Measurements from ENCODE around the gene SPG11. TPM values are rescaled to one million over a fixed set of nuclear protein-coding genes. Genes with fewer than 3 reads are reported as not detected.

Gene SPG11
- total and polyA plus RNA-seq, 10 of the 15 experiments (the other 5 are each of a cell fraction or from before 2014, with no cell fraction given) = 22.1 to 85.1 (median 47.2) TPM

- 0 out of 2 replicates have a peak, but pooled peaks have one; percentile 21 for TF ChIP-seq CREM (IDR thresholded peaks at IDR 0.05; ENCODE audit: low read depth)
- TF ChIP-seq RUNX3 (IDR thresholded peaks at IDR 0.05; ENCODE audit: low read length) = peak; percentile 48; the same call in 1 of the 2 replicates
- TF ChIP-seq IKZF2 (IDR thresholded peaks at IDR 0.05) = peak in 1 of 2 experiments; percentile 23; a peak in 2 of 4 replicates
- TF ChIP-seq NBN (IDR thresholded peaks at IDR 0.05) = peak; percentile 59; the same call in 1 of the 2 replicates
- TF ChIP-seq DPF2 (IDR thresholded peaks at IDR 0.05) = 0 out of 2 replicates have a peak, but pooled peaks have one; percentile 13
Measured at GRCh38 chr15:44682809-44683682, 19.6 kb upstream of the SPG11 start (continued).

GRCh38 chr15:44682211-44682610, 18.7 kb upstream of the SPG11 start:
- Histone ChIP-seq H3K79me2 (ENCODE audit: control insufficient read depth, insufficient read depth, low read length) (no peaks in the 10 kb centered on the region; the same call in 1 of the 2 replicates), H3K9ac (ENCODE audit: control insufficient read depth, insufficient read depth, low read length) (no peak overlapping the region), H3K9me3 (replicated peaks; ENCODE audit: control insufficient read depth, insufficient read depth, low read length) (no peaks in the 10 kb centered on the region), H3K4me3 (no peak overlapping the region), H3K4me2 (ENCODE audit: control insufficient read depth, insufficient read depth) (no peak overlapping the region), H3K4me1 (ENCODE audit: control insufficient read depth, insufficient read depth, low read length) (peaks cover 28% of the 10 kb centered on the region), H3K36me3 (ENCODE audit: control insufficient read depth in 2 of 2, insufficient read depth in 2 of 2, low read length in 1 of 2) (no peaks in the 10 kb centered on the region), H4K20me1 (ENCODE audit: control insufficient read depth, insufficient read depth) (no peaks in the 10 kb centered on the region), H2AFZ (ENCODE audit: control insufficient read depth, low read depth, low read length) (no peak overlapping the region), H3K27me3 (replicated peaks in 1 of 2; ENCODE audit: control insufficient read depth in 2 of 2, insufficient read depth in 2 of 2, low read length in 1 of 2) (no peaks in the 10 kb centered on the region), H3K27ac (ENCODE audit: control insufficient read depth, insufficient read depth) (no peak overlapping the region)
- 25% methylated on average over 2 of the region's 2 CpGs for WGBS (ENCODE audit: insufficient coverage, insufficient replicate concordance, low lambda C conversion rate, missing lambda C conversion rate)
- ChIA-PET CTCF (interaction anchor here (1.3 to 5.1 kb wide), 7 partner anchors 9 to 137 kb away, joined by 3 to 60 read pairs (median 5); partner anchors contain the start of genes B2M, PATL2 and SPG11), RAD21 (ENCODE audit: unreplicated experiment) (interaction anchor here (1.4 to 4.7 kb wide), 6 partner anchors 10 to 55 kb away, joined by 3 to 69 read pairs (median 16); partner anchors contain the start of genes B2M, PATL2, SPG11 and TRIM69), POLR2A (interaction anchor here (0.6 to 5.9 kb wide), 8 partner anchors 10 to 136 kb away, joined by 3 to 60 read pairs (median 8); partner anchors contain the start of genes B2M, PATL2 and SPG11), SMC1A (ENCODE audit: uncharacterized antibody, unreplicated experiment) (interaction anchor here (1.2 to 5.0 kb wide), 8 partner anchors 10 to 55 kb away, joined by 3 to 73 read pairs (median 12); partner anchors contain the start of genes B2M, PATL2, SPG11 and TRIM69)
- in situ Hi-C loops (cut with MboI) (no loop called here), intact Hi-C loops (cut with micrococcal nuclease; ENCODE audit: unreplicated experiment) (loop anchor here (2.0 kb wide), 1 partner anchor 17 kb away; no protein-coding TSS in a partner anchor)
- TF ChIP-seq GATAD2B (conservative IDR thresholded peaks at IDR 0.05; ENCODE audit: low read depth) = no peak
- TF ChIP-seq ZNF687 (IDR thresholded peaks at IDR 0.05) = no peak
- TF ChIP-seq HDAC2 (IDR thresholded peaks at IDR 0.05) = no peak
- no peak for TF ChIP-seq TCF12 (IDR thresholded peaks at IDR 0.05; ENCODE audit: low read depth, low read length)
- TF ChIP-seq CBX5 (IDR thresholded peaks at IDR 0.05; ENCODE audit: low read depth) = no peak
- TF ChIP-seq ATF7 (IDR thresholded peaks at IDR 0.05; ENCODE audit: low read depth) = peak; percentile 49; the same call in 1 of the 2 replicates
- TF ChIP-seq BACH1 (IDR thresholded peaks at IDR 0.05; ENCODE audit: borderline replicate concordance) = no peak
- no peak for TF ChIP-seq TBL1XR1 (IDR thresholded peaks at IDR 0.05; ENCODE audit: low read depth, low read length)
- 0 out of 2 replicates have a peak, but pooled peaks have one; percentile 20 for TF ChIP-seq JUNB (IDR thresholded peaks at IDR 0.05)
- DNase-seq (ENCODE audit: low read depth, low spot score) (no peak), ATAC-seq (peak; percentile 71), FAIRE-seq (no peak)
- BruUV-seq (replicated peaks) = no TSS peak
